Endodermal cell (in vitro differentiated cells): ENCODE measurements around the gene BRDT. TPM values are rescaled to one million over a fixed set of nuclear protein-coding genes. Genes with fewer than 3 reads are reported as not detected.

ENCODE experiments used
- DNase-seq: peaks from one replicate; pipeline ENCODE4 v3.0.0-alpha.2; 2017
- H3K27ac ChIP-seq: 2 replicates; pipeline ENCODE4 v1.5.1; 2013; ENCODE audit warnings: mild to moderate bottlenecking, low read depth, low read length, moderate library complexity
- H3K27me3 ChIP-seq: 2 replicates; pipeline ENCODE4 v1.6.1; 2013; ENCODE audit warnings: mild to moderate bottlenecking, low read length, moderate library complexity; ENCODE audit not compliant: insufficient read depth, control insufficient read depth, poor library complexity, severe bottlenecking
- H3K36me3 ChIP-seq: 2 replicates; pipeline ENCODE4 v1.7.0; 2013; ENCODE audit warnings: mild to moderate bottlenecking, low read length, moderate library complexity; ENCODE audit not compliant: control insufficient read depth, insufficient read depth
- H3K4me1 ChIP-seq: one replicate; pipeline ENCODE4 v1.7.0; 2013; ENCODE audit warnings: low read length; ENCODE audit not compliant: control insufficient read depth, insufficient read depth
- H3K4me3 ChIP-seq: 2 replicates; pipeline ENCODE4 v1.5.1; 2013; ENCODE audit warnings: mild to moderate bottlenecking, low read length, moderate library complexity
- H3K9ac ChIP-seq: 2 replicates; pipeline ENCODE4 v1.6.1; 2013; ENCODE audit warnings: mild to moderate bottlenecking, low read length, moderate library complexity; ENCODE audit not compliant: poor library complexity, severe bottlenecking; ENCODE audit errors: extremely low read depth
- H3K9me3 ChIP-seq: 2 replicates; pipeline ENCODE4 v1.6.1; 2013; ENCODE audit warnings: mild to moderate bottlenecking, low read length, moderate library complexity; ENCODE audit not compliant: control insufficient read depth
- H3K27ac Mint-ChIP-seq: 2 replicates; pipeline ENCODE4 v1.8.0; 2020; ENCODE audit warnings: mixed read lengths
- H3K27me3 Mint-ChIP-seq: 2 replicates; pipeline ENCODE4 v1.8.0; 2021; ENCODE audit warnings: mild to moderate bottlenecking, mixed read lengths; ENCODE audit not compliant: insufficient read depth
- H3K36me3 Mint-ChIP-seq: 2 replicates; pipeline ENCODE4 v1.8.0; 2020; ENCODE audit warnings: low read depth, mixed read lengths
- H3K4me1 Mint-ChIP-seq: 2 replicates; pipeline ENCODE4 v1.8.0; 2020; ENCODE audit warnings: mixed read lengths
- H3K4me3 Mint-ChIP-seq: 2 replicates; pipeline ENCODE4 v1.8.0; 2020; ENCODE audit warnings: mild to moderate bottlenecking, moderate library complexity, mixed read lengths
- H3K9me3 Mint-ChIP-seq: 2 replicates; pipeline ENCODE4 v1.8.0; 2020; ENCODE audit warnings: mild to moderate bottlenecking, mixed read lengths
- WGBS, 2 experiments: methylation state at CpG; one replicate each; pipeline versions ENCODE4 v1.1.5 to v1.1.7; 2013; ENCODE audit warnings: missing lambda C conversion rate in 2 of 2, mixed read lengths in 1 of 2; ENCODE audit not compliant: insufficient coverage in 1 of 2, insufficient read length in 1 of 2; 5-methylcytosine and 5-hydroxymethylcytosine counted together
- total RNA-seq, 2 donors: library from RNA; stranded (reverse); fragmentation: NEBNext Ultra II Directional in 1 of 2; extraction: Animal tissue kit (Norgen Biotek cat#: 25700) in 1 of 2; gene quantifications; 2 replicates in 1 of 2; 3 replicates in 1 of 2; pipeline ENCODE4 v1.2.1, GENCODE V29; 2021
- TF ChIP-seq, protein P1 (sequence below): fragments of 200-600 bp; sonication (generic); conservative IDR thresholded peaks from 2 replicates; pipeline ENCODE4 v1.5.0; 2021; ENCODE audit warnings: antibody characterized with exemption, mild to moderate bottlenecking

Gene BRDT
- total RNA-seq, 2 donors from 2014 or later = 2.3 to 4.4 TPM

DNA sequence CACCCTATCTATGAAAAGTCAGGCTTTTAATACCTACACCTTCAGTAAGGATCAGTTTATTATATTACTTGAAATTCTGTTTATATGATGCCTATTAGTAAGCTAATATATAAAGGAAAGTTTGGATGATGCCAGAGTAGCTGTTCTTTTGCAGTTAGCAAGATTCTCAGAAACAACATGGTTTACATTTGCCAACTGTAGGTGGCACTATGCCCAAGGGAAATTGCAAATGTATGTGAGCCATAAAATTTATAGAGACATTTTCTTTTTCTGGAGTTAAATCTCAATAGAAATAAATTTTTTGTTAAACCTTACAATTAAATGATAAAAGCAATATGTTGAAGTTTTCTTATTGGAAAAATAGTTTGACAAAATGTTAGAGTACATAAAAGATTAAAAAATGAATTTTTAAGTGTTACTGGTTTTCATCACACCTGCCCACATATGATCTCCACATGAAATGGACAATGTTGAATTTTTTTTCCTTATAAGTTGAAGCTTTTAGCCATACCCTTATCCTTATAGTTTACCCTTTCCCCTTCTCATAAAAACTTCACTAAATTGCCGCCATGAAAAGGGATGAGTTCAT, 48.5 kb downstream of the BRDT start:
- TF ChIP-seq, protein P1, sequence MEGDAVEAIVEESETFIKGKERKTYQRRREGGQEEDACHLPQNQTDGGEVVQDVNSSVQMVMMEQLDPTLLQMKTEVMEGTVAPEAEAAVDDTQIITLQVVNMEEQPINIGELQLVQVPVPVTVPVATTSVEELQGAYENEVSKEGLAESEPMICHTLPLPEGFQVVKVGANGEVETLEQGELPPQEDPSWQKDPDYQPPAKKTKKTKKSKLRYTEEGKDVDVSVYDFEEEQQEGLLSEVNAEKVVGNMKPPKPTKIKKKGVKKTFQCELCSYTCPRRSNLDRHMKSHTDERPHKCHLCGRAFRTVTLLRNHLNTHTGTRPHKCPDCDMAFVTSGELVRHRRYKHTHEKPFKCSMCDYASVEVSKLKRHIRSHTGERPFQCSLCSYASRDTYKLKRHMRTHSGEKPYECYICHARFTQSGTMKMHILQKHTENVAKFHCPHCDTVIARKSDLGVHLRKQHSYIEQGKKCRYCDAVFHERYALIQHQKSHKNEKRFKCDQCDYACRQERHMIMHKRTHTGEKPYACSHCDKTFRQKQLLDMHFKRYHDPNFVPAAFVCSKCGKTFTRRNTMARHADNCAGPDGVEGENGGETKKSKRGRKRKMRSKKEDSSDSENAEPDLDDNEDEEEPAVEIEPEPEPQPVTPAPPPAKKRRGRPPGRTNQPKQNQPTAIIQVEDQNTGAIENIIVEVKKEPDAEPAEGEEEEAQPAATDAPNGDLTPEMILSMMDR = peak; percentile 87
- Mint-ChIP-seq H3K27ac (no peak overlapping the region), H3K36me3 (no peaks in the 10 kb centered on the region), H3K4me3 (no peak overlapping the region), H3K27me3 (no peaks in the 10 kb centered on the region), H3K4me1 (no peaks in the 10 kb centered on the region), H3K9me3 (no peaks in the 10 kb centered on the region)
- no peaks in the 10 kb centered on the region for H3K9me3 ChIP-seq
- no peaks in the 10 kb centered on the region for H3K4me1 ChIP-seq
- 95 to 100% methylated on average over 1 of the region's 1 CpG for WGBS, 2 experiments
- peak; percentile 51 for DNase-seq
- H3K4me3 ChIP-seq = no peak overlapping the region
- no peaks in the 10 kb centered on the region for H3K36me3 ChIP-seq
- H3K9ac ChIP-seq = no peak overlapping the region
- no peak overlapping the region for H3K27ac ChIP-seq
- no peaks in the 10 kb centered on the region for H3K27me3 ChIP-seq

DNA sequence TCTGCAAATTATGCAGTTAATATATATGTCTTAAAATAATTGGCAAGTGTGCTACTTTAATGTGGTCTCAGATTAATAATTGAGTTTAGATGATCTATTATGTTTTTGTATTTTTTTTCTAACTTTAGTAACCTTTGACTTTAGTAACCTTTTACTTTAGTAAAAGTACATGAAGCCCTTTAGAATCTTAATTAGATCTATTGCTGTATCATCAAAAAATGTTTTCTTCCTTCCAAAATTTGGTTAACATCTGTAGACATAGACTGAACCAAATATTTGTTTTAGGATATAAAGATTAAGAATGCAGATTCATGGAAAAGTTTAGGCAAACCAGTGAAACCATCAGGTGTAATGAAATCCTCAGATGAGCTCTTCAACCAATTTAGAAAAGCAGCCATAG, 54.9 kb downstream of the BRDT start:
- H3K4me3 ChIP-seq = no peak overlapping the region
- H3K27me3 Mint-ChIP-seq = no peaks in the 10 kb centered on the region
- no peak overlapping the region for H3K4me3 Mint-ChIP-seq
- H3K4me1 Mint-ChIP-seq = no peaks in the 10 kb centered on the region
- H3K36me3 ChIP-seq = no peaks in the 10 kb centered on the region
- H3K27ac Mint-ChIP-seq = no peak overlapping the region
- H3K36me3 Mint-ChIP-seq = no peaks in the 10 kb centered on the region
- no peaks in the 10 kb centered on the region for H3K9me3 ChIP-seq
- no peaks in the 10 kb centered on the region for H3K9me3 Mint-ChIP-seq
- no peak overlapping the region for H3K27ac ChIP-seq
- TF ChIP-seq, protein P1 = no peak
- H3K4me1 ChIP-seq = no peaks in the 10 kb centered on the region
- DNase-seq = no peak
- H3K27me3 ChIP-seq = no peaks in the 10 kb centered on the region
- no peak overlapping the region for H3K9ac ChIP-seq

DNA sequence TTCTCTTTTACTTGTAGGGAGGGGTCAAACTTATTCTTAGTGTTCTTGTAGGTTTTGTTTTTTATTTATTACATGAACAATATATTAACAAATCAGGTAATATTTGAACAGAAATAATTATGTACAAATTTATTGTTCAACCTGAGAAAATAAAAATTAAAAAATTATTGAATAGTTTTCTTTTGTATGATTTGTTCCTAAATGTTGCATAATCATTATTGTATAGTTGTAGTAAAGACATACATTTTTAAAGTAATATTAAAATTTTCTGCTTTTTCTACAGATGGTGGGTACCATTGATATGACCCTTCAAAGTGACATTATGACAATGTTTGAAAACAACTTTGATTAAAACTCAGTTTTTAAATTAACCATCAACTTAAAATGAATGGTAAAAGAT, 64.7 kb downstream of the BRDT start:
- H3K4me3 ChIP-seq = no peak overlapping the region
- Mint-ChIP-seq H3K27ac (no peak overlapping the region), H3K4me3 (no peak overlapping the region), H3K27me3 (peaks cover 16% of the 10 kb centered on the region), H3K9me3 (no peaks in the 10 kb centered on the region), H3K4me1 (peaks cover 3% of the 10 kb centered on the region), H3K36me3 (no peaks in the 10 kb centered on the region)
- H3K27ac ChIP-seq = no peak overlapping the region
- H3K36me3 ChIP-seq = no peaks in the 10 kb centered on the region
- peaks cover 24% of the 10 kb centered on the region for H3K27me3 ChIP-seq
- TF ChIP-seq, protein P1 = no peak
- H3K9ac ChIP-seq = no peak overlapping the region
- H3K4me1 ChIP-seq = no peaks in the 10 kb centered on the region
- DNase-seq = no peak
- H3K9me3 ChIP-seq = no peaks in the 10 kb centered on the region
